Measurements from ENCODE around the gene SHH. TPM values are rescaled to one million over a fixed set of nuclear protein-coding genes. Genes with fewer than 3 reads are reported as not detected.

The SHH gene
- total RNA-seq, 5 donors from 2014 or later (not counting 1 experiment from before 2014, with no cell fraction given): 0.06 TPM; not detected in 4

GRCh38 chr7:155821851-155822250 lies 9.6 kb upstream of the SHH start:
- Histone ChIP-seq H3K9me3 (no peaks in the 10 kb centered on the region), H3K36me3 (ENCODE audit: control insufficient read depth in 2 of 2, extremely low read depth in 1 of 2, insufficient read depth in 1 of 2, low read length in 1 of 2) (no peaks in the 10 kb centered on the region), H3K4me3 (ENCODE audit: control insufficient read depth in 1 of 2, extremely low read depth in 1 of 2, low read length in 1 of 2) (no peak overlapping the region), H3K4me1 (ENCODE audit: control insufficient read depth in 1 of 2, extremely low read depth in 1 of 2, insufficient read depth in 2 of 2, low read length in 2 of 2) (no peaks in the 10 kb centered on the region), H3K27me3 (replicated peaks in 1 of 2; ENCODE audit: control insufficient read depth in 2 of 2, extremely low read depth in 1 of 2, insufficient read depth in 2 of 2, low read length in 1 of 2) (peaks cover 0 to 49% of the 10 kb centered on the region in 2 experiments), H3K27ac (ENCODE audit: low read length) (no peak overlapping the region)
- H3K4me3 Mint-ChIP-seq: no peak overlapping the region
- H3K27ac Mint-ChIP-seq: no peak overlapping the region
- no peaks in the 10 kb centered on the region for H3K4me1 Mint-ChIP-seq
- DNase-seq (no peak), ATAC-seq (replicated peaks in 1 of 4) (no peak)
- no peaks in the 10 kb centered on the region for H3K36me3 Mint-ChIP-seq
- no peaks in the 10 kb centered on the region for H3K9me3 Mint-ChIP-seq
- peaks cover 10 to 35% of the 10 kb centered on the region in 2 donors for H3K27me3 Mint-ChIP-seq
- 82% methylated on average over 11 of the region's 11 CpGs for WGBS (ENCODE audit: insufficient coverage)
- ChIA-PET CTCF (interaction anchor here in 1 of 2 donors (0.6 kb wide), 1 partner anchor 10 kb away, joined by 5 read pairs; the partner anchor contains the start of gene SHH), POLR2A (no interaction called here)

DNA sequence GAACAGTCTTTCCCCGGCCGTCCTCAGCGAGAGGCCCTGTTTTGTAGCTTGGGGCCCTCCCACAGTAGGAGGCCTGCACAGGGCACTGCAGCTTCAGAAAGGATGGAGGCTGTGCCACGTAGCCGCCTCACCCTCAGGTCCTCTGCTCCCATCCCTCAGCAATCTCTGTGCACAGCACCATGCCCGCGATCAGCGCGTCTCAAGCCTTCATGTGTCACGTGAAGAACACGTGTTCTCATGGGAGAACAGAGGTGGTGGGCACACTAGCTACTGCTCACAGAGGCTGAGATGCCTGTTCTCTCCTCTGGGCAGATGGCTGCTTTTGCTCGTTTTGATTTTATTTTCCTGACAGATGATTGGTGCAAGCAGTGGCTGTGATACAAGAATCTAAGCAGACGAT lies 8.5 kb upstream of the SHH start:
- H3K27ac Mint-ChIP-seq: no peak overlapping the region
- no peak for DNase-seq
- H3K4me3 Mint-ChIP-seq: no peak overlapping the region
- no peaks in the 10 kb centered on the region for H3K9me3 Mint-ChIP-seq
- H3K27me3 Mint-ChIP-seq: peaks cover 10 to 35% of the 10 kb centered on the region in 2 donors
- POLR2A ChIA-PET: no interaction called here
- H3K4me3 ChIP-seq (ENCODE audit: control insufficient read depth in 1 of 2, extremely low read depth in 1 of 2, low read length in 1 of 2): no peak overlapping the region
- no peaks in the 10 kb centered on the region for H3K9me3 ChIP-seq
- ATAC-seq (replicated peaks in 1 of 4): no peak
- no peaks in the 10 kb centered on the region for H3K36me3 Mint-ChIP-seq
- no peaks in the 10 kb centered on the region for H3K4me1 ChIP-seq (ENCODE audit: control insufficient read depth in 1 of 2, extremely low read depth in 1 of 2, insufficient read depth in 2 of 2, low read length in 2 of 2)
- no peak overlapping the region for H3K27ac ChIP-seq (ENCODE audit: low read length)
- CTCF ChIA-PET: no interaction called here
- H3K27me3 ChIP-seq (replicated peaks in 1 of 2; ENCODE audit: control insufficient read depth in 2 of 2, extremely low read depth in 1 of 2, insufficient read depth in 2 of 2, low read length in 1 of 2): peaks cover 0 to 59% of the 10 kb centered on the region in 2 experiments
- H3K36me3 ChIP-seq (ENCODE audit: control insufficient read depth in 2 of 2, extremely low read depth in 1 of 2, insufficient read depth in 1 of 2, low read length in 1 of 2): no peaks in the 10 kb centered on the region
- 74% methylated on average over 13 of the region's 13 CpGs for WGBS (ENCODE audit: insufficient coverage)
- H3K4me1 Mint-ChIP-seq: peaks cover 0 to under 1% (median 0%) of the 10 kb centered on the region in 3 donors

DNA sequence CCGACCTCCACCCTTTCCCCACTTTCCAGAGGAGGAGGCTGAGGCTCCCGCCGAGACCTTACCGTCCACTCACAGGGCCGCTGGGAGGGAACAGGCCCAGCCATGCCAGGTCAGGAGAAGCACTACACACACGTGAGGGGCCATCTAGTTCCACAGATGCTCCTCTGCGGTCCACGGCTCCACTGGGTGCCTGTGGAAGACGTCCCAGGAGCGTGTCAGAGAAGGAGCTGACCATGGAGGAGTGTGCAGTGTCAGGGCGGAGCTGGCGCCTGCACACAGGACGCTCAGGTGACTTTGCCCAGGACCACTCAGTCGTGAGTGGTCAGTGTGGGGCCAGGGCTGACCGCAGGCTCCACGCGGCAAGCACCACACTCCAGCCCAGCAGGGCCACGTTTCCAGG lies 8.0 kb upstream of the SHH start:
- Histone ChIP-seq H3K4me3 (ENCODE audit: control insufficient read depth in 1 of 2, extremely low read depth in 1 of 2, low read length in 1 of 2) (no peak overlapping the region), H3K4me1 (ENCODE audit: control insufficient read depth in 1 of 2, extremely low read depth in 1 of 2, insufficient read depth in 2 of 2, low read length in 2 of 2) (peaks cover 0 to 4% of the 10 kb centered on the region in 2 experiments), H3K27ac (ENCODE audit: low read length) (no peak overlapping the region), H3K36me3 (ENCODE audit: control insufficient read depth in 2 of 2, extremely low read depth in 1 of 2, insufficient read depth in 1 of 2, low read length in 1 of 2) (no peaks in the 10 kb centered on the region), H3K9me3 (no peaks in the 10 kb centered on the region), H3K27me3 (replicated peaks in 1 of 2; ENCODE audit: control insufficient read depth in 2 of 2, extremely low read depth in 1 of 2, insufficient read depth in 2 of 2, low read length in 1 of 2) (peaks cover 0 to 65% of the 10 kb centered on the region in 2 experiments)
- ChIA-PET CTCF (no interaction called here), POLR2A (no interaction called here)
- H3K9me3 Mint-ChIP-seq: no peaks in the 10 kb centered on the region
- no peak overlapping the region for H3K27ac Mint-ChIP-seq
- no peak overlapping the region for H3K4me3 Mint-ChIP-seq
- peaks cover 4 to 6% (median 4%) of the 10 kb centered on the region in 3 donors for H3K4me1 Mint-ChIP-seq
- no peaks in the 10 kb centered on the region for H3K36me3 Mint-ChIP-seq
- DNase-seq: no peak
- H3K27me3 Mint-ChIP-seq: peaks cover 15 to 41% of the 10 kb centered on the region in 2 donors
- ATAC-seq (replicated peaks in 1 of 4): no peak
- WGBS (ENCODE audit: insufficient coverage): 83% methylated on average over 18 of the region's 18 CpGs

DNA sequence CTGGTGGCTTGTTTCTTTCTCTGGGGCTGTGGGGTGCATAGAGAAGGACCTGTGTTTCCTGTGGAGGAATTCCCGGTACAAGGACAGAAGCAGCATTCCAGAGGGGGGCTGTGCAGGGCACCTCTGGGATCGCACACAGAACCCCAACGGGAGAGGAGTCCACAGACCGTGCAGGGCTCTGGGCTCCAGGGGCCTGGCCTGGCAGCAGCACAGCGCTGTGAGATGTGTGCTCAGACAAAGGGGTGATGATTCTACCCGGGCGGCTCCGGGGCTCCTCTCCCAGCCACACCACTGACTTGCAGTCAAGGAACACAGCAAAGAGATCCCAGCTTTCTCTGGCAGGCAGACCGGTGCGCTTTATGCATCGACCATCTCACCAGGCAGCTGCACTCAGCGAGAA lies 6.9 kb upstream of the SHH start:
- ChIA-PET CTCF (no interaction called here), POLR2A (no interaction called here)
- Histone ChIP-seq H3K27ac (ENCODE audit: low read length) (no peak overlapping the region), H3K4me3 (ENCODE audit: control insufficient read depth in 1 of 2, extremely low read depth in 1 of 2, low read length in 1 of 2) (no peak overlapping the region), H3K4me1 (ENCODE audit: control insufficient read depth in 1 of 2, extremely low read depth in 1 of 2, insufficient read depth in 2 of 2, low read length in 2 of 2) (peaks cover 0 to 5% of the 10 kb centered on the region in 2 experiments), H3K27me3 (replicated peaks in 1 of 2; ENCODE audit: control insufficient read depth in 2 of 2, extremely low read depth in 1 of 2, insufficient read depth in 2 of 2, low read length in 1 of 2) (peaks cover 0 to 71% of the 10 kb centered on the region in 2 experiments), H3K36me3 (ENCODE audit: control insufficient read depth in 2 of 2, extremely low read depth in 1 of 2, insufficient read depth in 1 of 2, low read length in 1 of 2) (no peaks in the 10 kb centered on the region), H3K9me3 (no peaks in the 10 kb centered on the region)
- Mint-ChIP-seq H3K36me3 (no peaks in the 10 kb centered on the region), H3K27ac (no peak overlapping the region), H3K27me3 (peaks cover 15 to 42% of the 10 kb centered on the region in 2 donors), H3K4me3 (no peak overlapping the region), H3K9me3 (no peaks in the 10 kb centered on the region), H3K4me1 (peaks cover 4 to 8% (median 4%) of the 10 kb centered on the region in 3 donors)
- no peak for ATAC-seq (replicated peaks in 1 of 4)
- 77% methylated on average over 6 of the region's 12 CpGs for WGBS (ENCODE audit: insufficient coverage)
- DNase-seq: no peak

DNA sequence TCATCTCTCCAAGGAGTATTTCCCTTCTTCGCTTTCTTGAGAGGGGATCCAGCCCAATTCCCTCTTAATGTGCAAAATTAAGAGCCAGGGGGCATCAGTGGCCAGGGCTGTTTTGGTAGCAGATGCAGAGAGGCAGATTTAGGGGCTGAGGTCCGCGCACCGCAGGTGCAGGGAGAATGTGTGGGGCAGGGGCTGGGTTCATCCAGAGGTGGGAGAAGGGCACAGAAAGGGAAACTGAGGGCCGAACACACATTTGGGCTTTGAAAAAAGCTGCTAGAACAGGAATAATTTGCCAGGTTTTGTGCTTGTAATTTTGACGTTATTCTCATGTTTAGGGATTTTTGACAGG lies 6.5 kb upstream of the SHH start:
- WGBS (ENCODE audit: insufficient coverage): 77% methylated on average over 5 of the region's 6 CpGs
- Mint-ChIP-seq H3K4me1 (peaks cover 4 to 8% (median 4%) of the 10 kb centered on the region in 3 donors), H3K27ac (no peak overlapping the region), H3K27me3 (peaks cover 19 to 44% of the 10 kb centered on the region in 2 donors), H3K36me3 (no peaks in the 10 kb centered on the region), H3K4me3 (no peak overlapping the region), H3K9me3 (no peaks in the 10 kb centered on the region)
- ChIA-PET POLR2A (no interaction called here), CTCF (no interaction called here)
- no peak for ATAC-seq (replicated peaks in 1 of 4)
- no peak overlapping the region for H3K27ac ChIP-seq (ENCODE audit: low read length)
- H3K4me1 ChIP-seq (ENCODE audit: control insufficient read depth in 1 of 2, extremely low read depth in 1 of 2, insufficient read depth in 2 of 2, low read length in 2 of 2): peaks cover 0 to 5% of the 10 kb centered on the region in 2 experiments
- no peak for DNase-seq
- no peak overlapping the region for H3K4me3 ChIP-seq (ENCODE audit: control insufficient read depth in 1 of 2, extremely low read depth in 1 of 2, low read length in 1 of 2)
- no peaks in the 10 kb centered on the region for H3K36me3 ChIP-seq (ENCODE audit: control insufficient read depth in 2 of 2, extremely low read depth in 1 of 2, insufficient read depth in 1 of 2, low read length in 1 of 2)
- H3K27me3 ChIP-seq (replicated peaks in 1 of 2; ENCODE audit: control insufficient read depth in 2 of 2, extremely low read depth in 1 of 2, insufficient read depth in 2 of 2, low read length in 1 of 2): peaks cover 0 to 73% of the 10 kb centered on the region in 2 experiments
- H3K9me3 ChIP-seq: no peaks in the 10 kb centered on the region

GRCh38 chr7:155818154-155818819 lies 6.0 kb upstream of the SHH start:
- no peak overlapping the region for H3K27ac Mint-ChIP-seq
- no peaks in the 10 kb centered on the region for H3K36me3 ChIP-seq (ENCODE audit: control insufficient read depth in 2 of 2, extremely low read depth in 1 of 2, insufficient read depth in 1 of 2, low read length in 1 of 2)
- H3K9me3 ChIP-seq: no peaks in the 10 kb centered on the region
- peaks cover 0 to 73% of the 10 kb centered on the region in 2 experiments for H3K27me3 ChIP-seq (replicated peaks in 1 of 2; ENCODE audit: control insufficient read depth in 2 of 2, extremely low read depth in 1 of 2, insufficient read depth in 2 of 2, low read length in 1 of 2)
- no peak overlapping the region for H3K4me3 ChIP-seq (ENCODE audit: control insufficient read depth in 1 of 2, extremely low read depth in 1 of 2, low read length in 1 of 2)
- 78% methylated on average over 16 of the region's 21 CpGs for WGBS (ENCODE audit: insufficient coverage)
- no peak for DNase-seq
- no peaks in the 10 kb centered on the region for H3K36me3 Mint-ChIP-seq
- no peak for ATAC-seq (replicated peaks in 1 of 4)
- H3K27ac ChIP-seq (ENCODE audit: low read length): no peak overlapping the region
- peaks cover 20 to 43% of the 10 kb centered on the region in 2 donors for H3K27me3 Mint-ChIP-seq
- ChIA-PET CTCF (no interaction called here), POLR2A (no interaction called here)
- no peak overlapping the region for H3K4me3 Mint-ChIP-seq
- no peaks in the 10 kb centered on the region for H3K9me3 Mint-ChIP-seq
- peaks cover 0 to 5% of the 10 kb centered on the region in 2 experiments for H3K4me1 ChIP-seq (ENCODE audit: control insufficient read depth in 1 of 2, extremely low read depth in 1 of 2, insufficient read depth in 2 of 2, low read length in 2 of 2)
- H3K4me1 Mint-ChIP-seq: peaks cover 4 to 8% (median 4%) of the 10 kb centered on the region in 3 donors

All from T-cell (primary cell).